Measurements from ENCODE around the gene SLC9A8. TPM values are rescaled to one million over a fixed set of nuclear protein-coding genes. Genes with fewer than 3 reads are reported as not detected.

SLC9A8 gene
- total RNA-seq, 1 experiment from 2014 or later: 7.5 TPM

DNA sequence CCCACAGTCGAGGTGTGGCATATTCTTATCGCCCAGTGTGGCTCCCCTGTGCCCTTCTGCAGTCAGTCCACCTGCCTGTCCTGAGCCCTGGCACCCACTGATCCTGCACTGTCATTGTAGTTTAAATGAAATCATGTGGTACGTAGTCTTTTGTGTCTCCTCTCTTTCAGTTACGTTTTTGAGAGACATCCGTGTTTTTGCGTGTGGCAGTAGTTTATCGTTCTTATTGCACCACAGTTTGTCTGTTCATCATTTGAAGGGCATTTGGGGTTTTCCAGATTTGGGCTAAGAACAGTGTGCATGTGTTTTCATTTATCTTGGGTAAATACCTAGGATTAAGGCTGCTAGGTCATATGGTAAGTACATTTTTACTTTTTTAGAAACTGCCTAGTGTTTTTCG lies 53.4 kb downstream of the SLC9A8 start:
- no peak overlapping the region for H2BK12ac ChIP-seq (ENCODE audit: insufficient read length, low read depth, low read length)
- TF ChIP-seq, protein P1, sequence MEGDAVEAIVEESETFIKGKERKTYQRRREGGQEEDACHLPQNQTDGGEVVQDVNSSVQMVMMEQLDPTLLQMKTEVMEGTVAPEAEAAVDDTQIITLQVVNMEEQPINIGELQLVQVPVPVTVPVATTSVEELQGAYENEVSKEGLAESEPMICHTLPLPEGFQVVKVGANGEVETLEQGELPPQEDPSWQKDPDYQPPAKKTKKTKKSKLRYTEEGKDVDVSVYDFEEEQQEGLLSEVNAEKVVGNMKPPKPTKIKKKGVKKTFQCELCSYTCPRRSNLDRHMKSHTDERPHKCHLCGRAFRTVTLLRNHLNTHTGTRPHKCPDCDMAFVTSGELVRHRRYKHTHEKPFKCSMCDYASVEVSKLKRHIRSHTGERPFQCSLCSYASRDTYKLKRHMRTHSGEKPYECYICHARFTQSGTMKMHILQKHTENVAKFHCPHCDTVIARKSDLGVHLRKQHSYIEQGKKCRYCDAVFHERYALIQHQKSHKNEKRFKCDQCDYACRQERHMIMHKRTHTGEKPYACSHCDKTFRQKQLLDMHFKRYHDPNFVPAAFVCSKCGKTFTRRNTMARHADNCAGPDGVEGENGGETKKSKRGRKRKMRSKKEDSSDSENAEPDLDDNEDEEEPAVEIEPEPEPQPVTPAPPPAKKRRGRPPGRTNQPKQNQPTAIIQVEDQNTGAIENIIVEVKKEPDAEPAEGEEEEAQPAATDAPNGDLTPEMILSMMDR (conservative IDR thresholded peaks at IDR 0.05): no peak
- no peak overlapping the region for H2AK5ac ChIP-seq (ENCODE audit: insufficient read length, low read length)
- Mint-ChIP-seq H3K4me3 (no peak overlapping the region), H3K9me3 (no peaks in the 10 kb centered on the region), H3K27me3 (ENCODE audit: low read depth) (peaks cover 1% of the 10 kb centered on the region), H3K36me3 (ENCODE audit: insufficient read depth in 1 of 3, low read depth in 3 of 3) (peaks cover 0 to 7% (median 0%) of the 10 kb centered on the region in 3 experiments; a peak in 3 of 7 replicates), H3K4me1 (peaks cover 23 to 24% of the 10 kb centered on the region in 2 experiments), H3K27ac (no peak overlapping the region)
- no CpG with 5 or more reads among the region's 8 CpGs for WGBS (ENCODE audit: extremely low coverage, insufficient read length, low lambda C conversion rate)
- no peak overlapping the region for H3K9ac ChIP-seq (ENCODE audit: extremely low read depth, insufficient read length, low read length)
- no peak overlapping the region for H4K8ac ChIP-seq (replicated peaks; ENCODE audit: insufficient read length, low read depth, low read length)
- H2BK15ac ChIP-seq (ENCODE audit: low read depth, low read length): no peak overlapping the region
- no peak overlapping the region for H2BK20ac ChIP-seq (ENCODE audit: low read depth, low read length, poor library complexity, severe bottlenecking)
- no peak overlapping the region for H3T11ph ChIP-seq (ENCODE audit: low read length)
- no peaks in the 10 kb centered on the region for H3K9me3 ChIP-seq (ENCODE audit: control insufficient read depth, low read depth, low read length)
- H3K4me1 ChIP-seq (ENCODE audit: insufficient read depth, low read length): no peaks in the 10 kb centered on the region
- H3K23me2 ChIP-seq (ENCODE audit: insufficient read length, low read depth, low read length, poor library complexity, severe bottlenecking): no peaks in the 10 kb centered on the region
- no peak overlapping the region for H3K23ac ChIP-seq (ENCODE audit: insufficient read length, low read depth, low read length)
- no peak overlapping the region for H3K14ac ChIP-seq (ENCODE audit: insufficient read depth, low read length)
- H4K91ac ChIP-seq (ENCODE audit: insufficient read length, low read depth, low read length): no peak overlapping the region
- no peak overlapping the region for H3K4ac ChIP-seq (ENCODE audit: low read depth, low read length)
- no peak overlapping the region for H3K4me2 ChIP-seq (ENCODE audit: insufficient read depth, insufficient read length, low read length)
- H2AFZ ChIP-seq (ENCODE audit: low read length): no peak overlapping the region
- no peak overlapping the region for H2BK5ac ChIP-seq (ENCODE audit: insufficient read length, low read length)
- H3K27me3 ChIP-seq (ENCODE audit: insufficient read depth, low read length): no peaks in the 10 kb centered on the region
- no peak overlapping the region for H3K18ac ChIP-seq (ENCODE audit: insufficient read length, low read depth, low read length)
- no peak overlapping the region for H3K27ac ChIP-seq (ENCODE audit: insufficient read length, low read depth, low read length)
- no peaks in the 10 kb centered on the region for H3K79me2 ChIP-seq (ENCODE audit: insufficient read depth, low read length)
- H2BK120ac ChIP-seq (ENCODE audit: low read depth, low read length, poor library complexity, severe bottlenecking): no peak overlapping the region
- no peak for DNase-seq
- H3K56ac ChIP-seq (ENCODE audit: insufficient read length, low read depth, low read length): no peak overlapping the region
- H4K5ac ChIP-seq (ENCODE audit: insufficient read length, low read depth, low read length): no peak overlapping the region
- H4K20me1 ChIP-seq (ENCODE audit: control insufficient read depth, insufficient read depth, insufficient read length): no peaks in the 10 kb centered on the region
- no peaks in the 10 kb centered on the region for H3K79me1 ChIP-seq (ENCODE audit: insufficient read depth, low read depth, low read length, poor library complexity, severe bottlenecking)

Measured in H9 (cell line).